Measurements from ENCODE around the gene MSI2.

The MSI2 gene

DNA sequence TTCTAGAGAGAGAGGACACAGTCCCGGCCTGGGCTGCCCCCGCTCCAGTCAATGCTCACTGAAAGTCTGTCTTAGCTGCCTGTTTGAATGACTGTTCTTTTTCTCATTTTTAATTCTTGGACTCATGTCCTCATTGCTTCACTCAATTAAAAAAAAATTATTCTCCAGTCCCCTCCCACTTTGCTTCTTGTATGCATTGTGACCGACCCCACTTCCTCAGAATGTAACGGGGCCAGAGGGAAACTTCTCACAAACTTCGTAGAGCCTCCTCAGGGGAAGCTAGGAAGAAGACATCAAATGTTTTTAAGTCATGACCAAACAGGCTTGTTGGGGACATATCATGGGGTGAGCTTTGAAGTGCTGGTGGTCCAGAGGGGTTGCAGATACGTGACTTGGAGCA lies 375.5 kb downstream of the MSI2 start:
- DNase-seq, result no peak

DNA sequence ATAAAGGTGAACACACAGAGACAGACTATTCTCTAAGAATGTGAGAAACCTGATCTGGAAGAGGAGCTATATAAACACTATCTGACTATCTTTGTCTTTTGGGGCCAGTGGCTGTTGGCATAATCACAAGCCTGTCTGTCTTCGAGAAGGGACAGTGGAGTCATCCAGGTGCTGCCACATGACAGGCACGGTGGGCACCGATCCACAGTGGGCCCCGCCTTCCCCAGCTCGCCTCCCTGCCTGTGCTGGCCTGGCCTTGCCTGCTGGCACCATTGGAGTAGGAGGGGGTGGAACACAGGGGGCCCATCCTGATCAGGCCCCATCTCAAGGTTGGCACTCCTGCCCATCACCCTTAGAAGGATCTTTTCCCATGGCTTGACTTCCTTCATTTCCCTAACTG lies 376.0 kb downstream of the MSI2 start:
- no peak for DNase-seq

DNA sequence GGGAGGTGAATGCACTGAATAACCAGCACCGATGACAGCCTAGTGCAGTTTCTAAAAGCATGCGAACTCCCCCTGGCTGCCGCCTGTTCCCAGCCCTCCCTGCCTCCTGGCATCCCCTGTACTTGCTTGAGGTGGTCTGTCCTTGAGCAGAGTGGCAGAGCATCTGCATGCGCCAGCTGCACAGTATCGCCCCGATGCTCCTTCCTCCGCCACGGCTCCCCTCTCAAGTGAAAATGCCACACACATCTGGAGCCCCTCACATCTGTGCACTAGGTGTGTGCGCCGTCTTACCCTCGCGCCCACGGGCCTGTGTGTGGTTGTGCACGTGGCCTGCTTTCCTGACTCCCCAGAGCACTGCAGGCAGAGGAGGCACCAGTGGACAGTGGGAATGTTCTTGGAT lies 376.9 kb downstream of the MSI2 start:
- no peak for DNase-seq

DNA sequence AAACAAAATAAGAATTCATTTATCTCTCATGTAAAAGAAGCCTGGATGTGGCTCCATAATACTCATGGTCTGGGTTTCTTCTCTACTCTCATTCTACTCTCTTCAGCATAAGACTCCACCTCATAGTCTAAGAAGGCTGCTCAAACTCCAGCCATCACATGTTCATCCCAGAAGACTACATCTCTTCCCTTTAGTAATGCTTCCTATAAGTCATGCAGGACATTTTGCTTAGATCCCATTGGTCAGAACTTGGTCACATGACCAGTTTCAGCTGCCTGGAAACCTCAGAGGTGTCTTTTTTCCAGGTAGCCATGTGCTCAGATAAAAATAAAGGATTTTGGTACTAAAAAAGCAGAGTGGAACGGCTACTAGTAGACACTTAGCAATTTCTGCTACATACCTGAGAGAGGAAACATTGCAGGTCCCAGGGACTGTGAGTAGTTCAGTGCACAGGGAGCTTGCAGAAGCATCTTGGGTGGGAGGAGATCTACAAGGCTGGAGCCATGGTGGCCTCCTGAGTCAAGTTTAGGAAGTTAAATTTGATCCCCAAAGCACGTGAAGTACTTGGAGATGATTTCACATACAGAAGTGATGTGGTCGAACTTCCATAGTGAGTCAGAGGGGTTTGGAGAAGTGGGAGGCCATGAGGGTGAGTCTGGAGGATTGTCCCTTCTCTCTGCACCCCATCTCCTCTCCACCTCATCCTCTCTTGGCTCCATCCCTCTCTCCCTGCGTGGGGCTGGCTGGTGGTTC lies 378.6 kb downstream of the MSI2 start:
- DNase-seq, result no peak

DNA sequence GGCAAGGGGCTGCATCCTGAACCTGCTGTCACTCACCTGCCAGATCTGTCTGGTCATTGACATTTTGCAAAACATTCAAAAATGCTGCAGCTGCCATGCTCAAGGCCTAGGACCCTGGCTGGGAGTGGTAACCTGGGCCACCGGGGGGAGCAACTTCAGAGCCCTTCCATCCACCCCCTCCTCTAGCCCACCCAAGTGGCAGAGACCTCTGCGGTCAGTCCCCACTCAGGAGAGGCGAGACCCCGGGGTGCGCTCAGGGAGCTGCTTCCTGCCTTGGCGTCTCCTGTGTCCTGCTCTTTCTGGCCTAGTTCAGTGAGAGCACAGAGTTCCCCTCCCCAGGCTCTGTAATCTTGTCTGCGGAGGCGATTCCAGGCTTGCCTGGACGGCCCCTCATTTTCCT lies 380.0 kb downstream of the MSI2 start:
- DNase-seq, result no peak

DNA sequence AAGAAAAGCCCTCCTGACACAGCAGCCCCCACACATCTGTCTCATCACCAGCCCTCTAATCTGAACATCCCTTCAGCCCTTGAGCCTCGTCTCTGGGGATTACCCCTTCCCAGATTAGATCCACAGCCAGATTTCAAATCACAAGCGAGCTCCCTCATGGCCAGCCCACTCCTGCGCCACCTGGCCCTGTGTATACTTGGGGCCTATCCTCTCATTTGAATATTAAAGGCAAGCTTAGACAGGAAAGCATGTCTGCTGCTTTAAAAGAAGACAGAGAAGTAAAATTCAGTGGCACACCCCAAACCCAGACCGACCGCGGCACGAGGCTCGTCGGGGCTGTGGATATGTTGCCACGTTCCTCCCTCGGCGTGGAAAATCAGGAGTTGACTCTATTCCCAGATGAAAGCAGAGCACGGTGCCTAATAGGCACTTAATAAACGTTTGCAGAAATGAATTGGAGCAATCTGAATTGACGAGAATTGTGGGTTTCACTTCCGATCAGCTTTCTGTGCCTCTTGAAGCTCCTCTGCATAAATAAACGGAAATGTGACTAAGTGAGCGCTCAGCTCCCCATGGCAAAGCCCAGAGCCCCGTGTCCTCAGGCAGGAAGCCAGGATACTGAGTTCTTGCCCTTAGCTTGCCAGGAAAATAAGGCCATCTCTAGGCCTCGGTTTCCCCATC lies 380.8 kb downstream of the MSI2 start:
- DNase-seq, result no peak

DNA sequence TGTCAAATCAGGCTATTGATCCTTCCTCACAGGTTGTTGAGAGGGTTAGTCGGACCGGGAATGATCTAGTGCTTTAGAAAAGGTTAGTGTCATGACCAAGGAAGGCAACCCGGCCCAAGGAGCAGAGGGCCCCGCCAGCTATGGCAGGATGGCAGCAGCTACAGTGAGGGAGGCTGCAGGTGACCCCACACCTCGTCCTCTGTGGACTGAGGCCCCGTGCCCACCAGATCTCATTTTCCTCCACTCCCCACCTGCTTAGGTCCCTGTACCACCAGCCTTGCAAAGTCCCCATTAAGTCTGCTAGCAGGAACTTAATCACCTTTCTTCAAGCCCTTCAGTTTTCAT lies 381.3 kb downstream of the MSI2 start:
- DNase-seq, result no peak

DNA sequence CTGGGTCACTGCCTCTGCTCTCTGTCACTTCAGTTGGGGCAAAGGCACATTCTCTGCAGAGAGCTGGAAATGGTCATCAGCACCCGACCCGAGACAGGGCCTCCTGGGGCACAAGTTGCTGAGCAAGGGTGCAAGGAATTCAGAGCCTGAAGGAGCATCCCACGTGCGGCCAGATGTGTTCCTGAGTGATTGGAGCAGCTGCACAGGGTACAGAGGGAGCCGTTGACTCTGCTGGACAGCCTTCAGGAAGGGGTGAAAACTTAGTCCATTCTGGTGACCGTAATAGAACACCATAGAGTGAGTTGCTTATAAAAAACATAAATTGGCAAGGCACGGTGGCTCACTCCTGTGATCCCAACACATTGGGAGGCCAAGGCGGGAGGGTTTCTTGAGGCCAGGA lies 382.0 kb downstream of the MSI2 start:
- no peak for DNase-seq

DNA sequence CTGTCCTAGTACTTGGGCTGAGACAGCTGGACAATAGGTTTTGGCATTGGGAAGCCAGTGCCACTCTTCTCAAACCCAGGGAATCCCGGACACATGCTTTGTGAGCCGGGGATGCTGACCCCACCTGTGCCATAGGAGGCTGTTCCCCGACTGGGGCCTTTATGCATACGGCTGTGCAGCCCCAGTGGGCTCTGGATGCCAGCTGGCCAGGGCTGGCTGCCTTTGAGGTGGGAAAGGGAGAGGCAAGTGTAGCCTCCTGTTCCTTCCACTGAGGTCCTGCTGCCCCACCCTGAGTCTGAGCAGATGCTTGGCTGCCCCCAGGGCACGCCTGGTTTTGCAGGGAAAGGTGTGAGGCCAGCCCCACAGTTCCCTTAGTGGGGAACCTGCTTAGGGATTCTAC lies 383.1 kb downstream of the MSI2 start:
- no peak for DNase-seq

DNA sequence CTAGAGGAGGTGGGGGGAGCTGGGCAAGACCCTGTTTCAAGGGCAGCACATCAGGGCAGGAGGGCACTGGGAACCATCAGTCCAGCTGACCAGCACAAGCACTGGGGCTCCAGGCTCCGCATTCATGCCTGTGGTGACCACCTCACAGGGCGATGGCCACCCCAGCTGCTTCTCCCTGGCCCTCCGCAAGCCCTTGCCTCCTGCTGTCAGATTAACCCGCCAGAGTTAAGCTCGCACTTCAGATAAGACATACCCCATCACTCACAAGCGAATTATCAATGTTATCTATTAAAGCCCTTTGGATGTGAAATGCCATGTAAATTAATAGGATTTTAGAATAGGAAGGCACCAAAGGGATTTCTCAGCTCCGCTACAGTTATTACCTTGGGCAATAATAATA lies 383.8 kb downstream of the MSI2 start:
- DNase-seq, result no peak

DNA sequence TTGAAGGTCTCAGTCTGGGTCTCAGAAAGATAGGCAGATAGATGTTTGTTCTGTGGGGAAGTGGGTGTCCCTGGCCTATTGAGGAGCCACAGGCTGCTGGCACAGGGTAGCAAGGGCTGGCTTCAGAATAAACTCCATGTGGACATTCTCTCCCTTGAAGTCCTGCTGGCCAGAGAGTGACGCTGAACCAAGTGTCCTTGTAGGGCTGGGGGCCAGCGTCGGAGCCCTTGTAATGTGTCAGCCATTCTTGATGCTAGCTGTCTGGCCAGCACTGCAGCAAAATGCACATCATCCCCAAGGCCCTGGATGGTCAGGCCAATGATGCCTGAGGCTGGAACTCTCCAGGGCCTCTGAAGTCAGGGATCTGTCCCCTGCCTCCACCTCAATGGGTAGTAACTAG lies 385.4 kb downstream of the MSI2 start:
- no peak for DNase-seq

DNA sequence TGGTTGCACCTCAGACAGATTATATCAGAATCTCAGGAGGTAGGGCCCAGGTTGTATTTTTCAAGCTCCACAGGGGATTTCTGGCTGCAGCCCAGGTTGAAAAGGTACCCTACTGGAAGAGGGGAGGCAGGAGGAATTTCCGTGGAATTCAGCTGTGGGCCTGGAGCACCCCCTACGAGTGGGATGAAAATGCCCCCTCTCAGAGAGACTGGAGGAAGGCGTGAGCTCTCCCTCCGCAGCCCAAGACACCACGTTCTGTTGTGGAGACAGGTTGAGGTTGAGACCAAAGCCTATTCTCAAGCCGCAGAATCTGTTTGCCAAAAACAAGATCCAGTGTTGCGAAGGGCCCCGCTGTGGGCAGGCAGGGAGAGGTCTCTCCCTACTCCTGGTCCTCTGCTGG lies 386.7 kb downstream of the MSI2 start:
- DNase-seq, result no peak

DNA sequence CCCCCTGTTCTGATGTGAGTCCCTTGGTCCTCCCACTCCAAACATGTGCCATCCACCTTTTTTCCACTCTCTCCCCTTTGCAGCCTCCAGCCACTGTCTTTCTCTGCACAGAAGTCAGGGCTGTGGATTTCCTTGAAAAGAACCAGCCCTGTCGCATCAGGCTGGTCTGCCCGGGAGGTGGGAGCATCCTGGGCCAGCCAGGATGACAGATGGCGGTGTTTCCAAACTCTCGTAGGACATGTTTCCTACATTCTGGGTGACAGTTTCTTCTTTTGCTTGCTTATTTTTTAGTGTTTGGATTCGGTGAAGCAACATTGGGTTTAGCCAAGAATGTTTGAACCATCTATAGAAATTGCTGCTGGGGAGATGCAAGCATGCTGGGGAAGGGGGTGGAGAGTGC lies 388.0 kb downstream of the MSI2 start:
- DNase-seq, result no peak

DNA sequence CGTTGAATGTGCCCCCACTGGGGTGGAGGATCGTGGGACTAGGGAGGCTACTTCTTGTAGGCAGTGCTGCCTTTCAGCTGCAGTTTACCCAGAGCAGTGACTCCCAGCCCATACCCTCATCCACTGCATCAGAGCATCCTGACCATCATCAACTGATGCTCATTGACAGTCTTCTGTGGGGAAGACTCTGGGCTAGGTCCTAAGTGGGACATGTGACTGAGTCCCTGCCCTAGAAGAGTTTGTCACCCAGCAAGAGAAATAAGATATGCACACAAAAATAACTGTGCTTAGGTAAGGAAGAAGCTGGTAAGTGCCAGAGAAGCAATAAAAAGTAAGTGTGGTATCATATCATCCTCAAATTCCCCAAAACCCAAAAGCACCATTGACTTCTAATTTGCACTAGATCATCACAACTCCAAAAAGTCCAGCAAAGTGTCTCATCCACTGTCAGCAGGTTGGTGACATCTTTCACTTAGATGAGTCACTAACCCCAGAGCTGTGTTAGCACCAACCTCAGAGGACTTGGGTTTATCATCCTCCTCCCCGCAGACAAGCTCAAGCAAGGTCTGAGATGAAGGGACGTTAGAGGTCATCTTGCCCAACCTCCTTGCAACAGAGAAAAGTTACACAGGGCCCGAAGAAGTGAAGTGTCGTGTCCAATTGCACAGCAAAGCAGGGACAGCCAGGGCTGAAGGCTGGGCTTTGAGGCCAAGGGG lies 389.8 kb downstream of the MSI2 start:
- DNase-seq, result no peak

DNA sequence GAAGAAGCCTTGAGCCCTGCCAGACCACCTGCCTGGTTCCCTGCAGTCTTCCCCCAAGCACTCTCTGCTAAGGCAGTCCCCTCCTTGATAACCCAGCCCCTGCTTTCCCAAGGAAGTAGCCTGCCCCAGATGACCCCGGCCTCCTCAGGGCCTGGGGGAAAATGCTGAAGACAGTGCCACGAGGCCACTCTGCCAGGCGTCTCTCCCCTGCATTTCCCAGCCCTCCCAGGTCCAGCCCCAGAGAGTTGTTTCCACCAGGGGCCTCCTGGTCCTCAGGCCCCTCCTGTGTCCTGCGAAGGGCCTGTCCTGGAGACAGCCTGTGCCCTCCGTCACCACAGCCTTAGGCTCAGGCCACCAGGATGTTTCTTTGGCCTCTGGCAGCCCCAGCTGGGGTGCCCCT lies 392.4 kb downstream of the MSI2 start:
- DNase-seq, result no peak

DNA sequence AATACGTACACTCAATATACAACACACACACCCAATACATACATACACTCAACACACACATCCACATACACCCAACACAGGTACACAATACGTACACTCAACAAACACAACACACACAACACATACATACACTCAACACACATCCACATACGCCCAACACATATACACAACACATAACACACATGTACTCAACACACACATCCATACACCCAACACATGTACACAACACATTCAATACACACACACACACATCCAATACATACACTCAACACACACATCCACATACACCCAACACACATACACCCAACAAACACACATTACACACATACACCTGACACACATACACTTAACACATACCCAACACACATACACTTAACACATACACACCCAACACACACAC lies 392.9 kb downstream of the MSI2 start:
- DNase-seq, result no peak

DNA sequence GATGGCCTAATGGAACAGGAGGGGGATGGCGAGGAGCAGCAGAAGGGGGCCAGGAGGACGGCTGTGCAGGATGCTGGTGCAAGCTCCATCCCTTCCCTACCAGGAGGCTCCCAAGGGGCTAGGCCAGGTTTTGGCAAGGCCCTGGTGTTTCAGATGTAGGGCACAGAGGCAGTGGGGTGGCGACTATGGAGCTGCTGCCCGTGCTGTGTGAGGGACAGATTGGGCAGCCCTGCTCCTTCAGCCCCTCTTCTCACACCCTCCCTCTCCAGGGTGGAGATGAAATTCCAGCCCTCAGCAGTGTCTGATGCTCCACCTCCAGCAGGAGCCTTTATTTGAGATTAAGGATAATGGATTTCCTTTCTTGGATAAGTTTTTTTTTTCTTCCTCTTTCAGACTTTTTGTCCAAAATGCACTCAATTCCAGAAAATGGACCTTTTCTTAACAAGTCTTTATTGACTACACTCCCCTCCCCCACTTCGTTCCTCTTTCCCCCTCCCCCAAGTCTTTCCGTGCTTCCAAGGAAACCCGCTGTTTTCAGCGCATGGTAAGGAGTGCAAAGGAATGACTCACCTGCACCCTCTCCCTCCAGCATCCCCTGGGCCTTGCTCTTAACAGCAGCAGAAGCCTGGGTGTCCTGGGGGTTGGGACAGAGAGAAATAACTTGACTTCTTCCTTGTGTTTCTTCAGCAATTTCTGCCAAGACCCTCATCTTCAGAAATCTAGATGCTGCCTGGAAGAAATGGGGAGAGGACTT lies 393.6 kb downstream of the MSI2 start:
- DNase-seq, result no peak

DNA sequence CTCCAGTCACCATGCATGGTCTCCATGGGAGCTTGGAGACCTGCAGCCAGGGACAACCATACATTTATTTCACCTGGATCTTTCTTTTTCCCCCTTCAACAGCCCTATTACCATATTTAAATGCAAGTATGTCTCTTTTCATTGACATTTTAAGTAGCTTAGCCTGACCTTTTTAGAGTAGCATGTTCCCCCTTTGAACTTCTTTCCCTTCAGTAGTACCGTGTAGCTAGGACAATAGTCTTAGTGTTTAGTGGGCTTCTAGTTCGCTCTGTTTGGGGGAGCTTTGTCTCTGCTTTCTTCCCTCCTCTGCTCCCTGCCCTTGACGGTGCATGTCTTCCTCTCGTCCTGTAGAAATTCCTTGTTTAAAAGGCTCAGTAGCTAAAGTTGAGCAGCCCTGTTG lies 394.2 kb downstream of the MSI2 start:
- no peak for DNase-seq

DNA sequence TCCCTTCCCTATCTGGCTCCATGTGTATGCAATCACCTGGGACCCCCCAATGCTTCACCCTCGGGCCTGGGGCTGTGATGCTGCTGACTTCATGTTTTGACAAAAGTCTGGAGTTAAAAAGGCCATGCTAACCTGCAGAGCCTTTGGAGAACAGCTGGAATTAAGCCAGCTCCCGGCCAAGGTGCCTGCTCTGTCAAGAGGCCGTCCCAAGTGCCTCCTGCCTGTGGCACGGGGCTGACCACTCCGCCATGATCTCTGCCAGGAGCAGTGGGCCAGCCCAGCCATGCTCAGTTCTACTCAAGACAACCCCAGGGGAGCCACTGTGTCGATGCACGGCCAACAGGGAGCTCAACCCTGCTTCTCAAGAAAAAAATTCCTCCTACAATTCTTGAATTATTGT lies 395.1 kb downstream of the MSI2 start:
- no peak for DNase-seq

DNA sequence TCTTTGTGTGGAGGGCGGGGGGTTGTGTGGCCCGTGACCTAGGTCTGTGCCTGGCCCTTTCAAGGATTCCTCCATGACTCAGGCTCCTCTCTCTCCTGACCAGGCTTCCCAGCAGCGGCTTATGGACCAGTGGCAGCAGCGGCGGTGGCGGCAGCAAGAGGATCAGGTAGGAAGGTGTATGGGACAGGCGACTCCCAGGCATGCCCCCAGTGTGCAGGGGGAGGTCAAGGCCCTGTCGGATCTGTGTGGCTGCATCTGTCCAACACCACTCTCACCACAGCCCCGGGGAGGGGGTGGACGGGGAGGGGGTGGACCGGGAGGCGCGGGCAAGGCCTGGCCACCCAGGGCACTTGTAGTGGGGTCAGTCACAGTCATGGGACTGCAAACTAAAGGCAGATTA lies 395.7 kb downstream of the MSI2 start:
- DNase-seq, result no peak

DNA sequence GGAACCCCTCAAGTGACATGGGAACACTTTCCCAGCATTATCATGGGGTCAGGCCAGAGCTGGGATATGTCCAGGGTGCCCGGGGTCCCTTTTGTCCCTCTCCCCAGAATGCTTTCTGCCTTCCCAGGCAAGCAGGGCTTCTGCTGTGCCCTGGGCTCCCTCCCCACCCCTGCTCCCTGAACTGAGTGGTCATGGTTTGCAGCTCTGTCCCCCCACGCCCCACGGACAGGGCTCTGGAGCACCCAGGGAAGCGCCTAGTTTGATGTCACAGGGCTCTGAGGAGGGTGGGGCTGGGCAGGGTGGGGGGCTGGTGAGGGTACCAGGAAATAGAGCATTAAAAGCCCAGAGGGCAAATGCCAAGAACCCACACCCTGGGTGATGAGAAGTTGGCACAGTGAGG lies 396.5 kb downstream of the MSI2 start:
- DNase-seq, result no peak

DNA sequence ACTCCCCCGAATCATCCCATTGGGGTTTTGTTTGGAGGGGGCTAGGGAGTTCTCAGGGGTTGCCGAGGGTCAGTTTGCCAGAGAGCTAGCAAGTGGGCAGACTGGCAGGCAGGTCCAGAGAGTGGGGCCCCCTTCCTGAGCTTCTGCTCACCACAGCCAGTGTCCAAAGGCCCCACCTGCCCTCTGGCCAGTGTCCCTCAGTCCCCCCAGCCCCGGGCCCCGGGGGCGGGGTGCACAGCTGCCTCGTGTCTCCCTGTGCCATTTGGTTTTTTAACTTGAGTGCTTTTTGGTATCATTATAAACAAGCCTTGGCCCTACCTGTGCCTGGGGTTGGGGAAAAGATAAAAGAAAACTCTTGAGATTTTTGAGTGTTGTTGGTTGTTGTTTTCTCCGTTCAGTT lies 397.0 kb downstream of the MSI2 start:
- no peak for DNase-seq

DNA sequence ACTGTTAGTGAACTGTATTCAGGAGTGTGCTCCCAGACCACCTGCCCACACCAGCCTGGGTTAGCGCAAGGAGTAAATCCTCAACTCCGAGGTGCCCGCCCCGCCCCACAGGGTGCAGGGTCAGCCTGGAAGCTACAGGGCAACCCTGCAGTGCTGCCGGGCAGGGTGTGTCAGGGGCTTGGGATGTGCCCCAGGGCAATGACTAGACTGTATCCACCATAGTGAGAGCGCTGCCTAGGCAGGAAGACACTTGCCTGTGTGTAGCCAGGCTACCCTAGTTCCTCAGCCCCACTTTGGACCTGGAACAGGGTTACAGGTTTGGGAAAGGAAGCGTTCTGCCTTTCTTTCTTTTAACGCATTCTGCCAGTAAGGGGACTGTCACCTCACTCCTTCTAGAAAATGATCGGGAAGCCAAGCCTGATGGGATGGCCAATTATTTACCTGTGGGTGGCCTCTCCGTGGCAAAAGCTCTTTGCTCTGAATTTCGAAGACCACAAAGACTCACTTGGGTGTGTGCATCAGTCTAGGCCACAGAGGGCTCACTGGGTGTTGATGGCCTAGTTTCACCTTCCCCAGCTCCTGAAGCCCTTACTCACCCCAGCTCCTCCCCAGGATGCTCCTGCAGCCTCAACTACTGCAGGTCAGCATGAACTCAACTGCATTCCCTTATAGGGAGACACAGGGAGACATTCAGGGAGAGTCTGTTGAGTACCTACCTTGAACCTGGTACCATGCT lies 397.9 kb downstream of the MSI2 start:
- no peak for DNase-seq
